ENCODE measurements around the gene TUB.

TUB gene

GRCh38 chr11:8066036-8066910, 14.7 kb upstream of the TUB start:
- intact Hi-C loops (cut with DNase I) = no loop called here
- DNase-seq = peak in 1 of 42 donors; percentile 39

- DNase-seq = peak in 2 of 42 donors; percentile 30 to 31
- intact Hi-C loops (cut with DNase I) = no loop called here
Measured at GRCh38 chr11:8066911-8067455, 14.0 kb upstream of the TUB start.

GRCh38 chr11:8067567-8067928, 13.5 kb upstream of the TUB start:
- peak in 1 of 42 donors; percentile 16 for DNase-seq
- intact Hi-C loops (cut with DNase I) = no loop called here

GRCh38 chr11:8067929-8068575, 13.0 kb upstream of the TUB start:
- intact Hi-C loops (cut with DNase I) = no loop called here
- DNase-seq = peak in 1 of 42 donors; percentile 27

- peak in 1 of 42 donors; percentile 42 for DNase-seq
- intact Hi-C loops (cut with DNase I) = no loop called here
Measured at GRCh38 chr11:8068605-8069221, 12.3 kb upstream of the TUB start.

- DNase-seq = peak in 1 of 42 donors; percentile 34
- intact Hi-C loops (cut with DNase I) = no loop called here
Measured at GRCh38 chr11:8069771-8070170, 11.2 kb upstream of the TUB start.

GRCh38 chr11:8070417-8071115, 10.4 kb upstream of the TUB start:
- peak in 2 of 42 donors; percentile 28 to 45 for DNase-seq
- intact Hi-C loops (cut with DNase I) = no loop called here

GRCh38 chr11:8071616-8072581, 9.1 kb upstream of the TUB start:
- intact Hi-C loops (cut with DNase I) = no loop called here
- DNase-seq = peak in 5 of 42 donors; percentile 6 to 36 (median 26)

GRCh38 chr11:8075119-8075726, 5.8 kb upstream of the TUB start:
- DNase-seq = no peak
- intact Hi-C loops (cut with DNase I) = no loop called here

GRCh38 chr11:8079111-8079675, 1.8 kb upstream of the TUB start:
- DNase-seq = no peak
- intact Hi-C loops (cut with DNase I) = no loop called here

GRCh38 chr11:8080069-8080670, 841 bp upstream of the TUB start:
- intact Hi-C loops (cut with DNase I) = no loop called here
- no peak for DNase-seq

GRCh38 chr11:8081591-8082250, 710 bp downstream of the TUB start:
- peak in 3 of 42 donors; percentile 28 to 54 (median 29) for DNase-seq
- intact Hi-C loops (cut with DNase I) = no loop called here

- DNase-seq = peak in 10 of 42 donors; percentile 20 to 53 (median 40)
- intact Hi-C loops (cut with DNase I) = no loop called here
Measured at GRCh38 chr11:8082391-8083087, 1.5 kb downstream of the TUB start.

GRCh38 chr11:8083088-8083395, 2.0 kb downstream of the TUB start:
- intact Hi-C loops (cut with DNase I) = no loop called here
- DNase-seq = no peak

GRCh38 chr11:8083871-8084281, 2.9 kb downstream of the TUB start:
- DNase-seq = peak in 4 of 42 donors; percentile 9 to 46 (median 36)
- intact Hi-C loops (cut with DNase I) = no loop called here

- no peak for DNase-seq
- intact Hi-C loops (cut with DNase I) = no loop called here
Measured at GRCh38 chr11:8084352-8084751, 3.3 kb downstream of the TUB start.

All from head of caudate nucleus (tissue), 42 donors.